Loucy (cell line): Measurements from ENCODE around the gene OPTN.

ENCODE experiments used
- CTCF ChIP-seq: fragments of 200-600 bp; sonication (generic); conservative IDR thresholded peaks from 2 replicates; pipeline ENCODE4 v1.5.1; 2014; ENCODE audit warnings: mild to moderate bottlenecking, antibody characterized with exemption, low read length
- EZH2phosphoT487 ChIP-seq: fragments of 200-600 bp; IDR thresholded peaks from 2 replicates; pipeline ENCODE4 v1.6.1; 2018; ENCODE audit warnings: antibody characterized with exemption, mild to moderate bottlenecking, moderate library complexity, borderline replicate concordance

- TF ChIP-seq EZH2phosphoT487, result no peak
- no peak; the same call in 1 of the 2 replicates for TF ChIP-seq CTCF
These were observed 758 bp upstream of the OPTN start for GRCh38 chr10:13099144-13099665.
